GM12878 (cell line): ENCODE data around the gene DNASE2B. TPM values are rescaled to one million over a fixed set of nuclear protein-coding genes. Genes with fewer than 3 reads are reported as not detected.

Experiments used
- ATAC-seq: fragments of 200-7000 bp; cut with Tn5 transposase; 3 replicates; pipeline ENCODE4 v1.9.1; 2020; ENCODE audit warnings: mild to moderate bottlenecking, moderate library complexity
- BruUV-seq: library from RNA; stranded (reverse); fragments of 400-500 nt; replicated peaks from 2 replicates; lab custom pipeline; 2021; lab: Mats Ljungman, UMichigan
- CTCF ChIA-PET: fragments of 300-600 bp; sonication (Branson Sonifier 250); formaldehyde crosslinking; extraction: SDS; loops from one replicate; lab custom pipeline; 2021; ENCODE audit warnings: inconsistent platforms; lab: Yijun Ruan, JAX
- POLR2A ChIA-PET: fragments of 350-600 bp; formaldehyde crosslinking; extraction: SDS; loops from one replicate; lab custom pipeline; 2021; ENCODE audit warnings: inconsistent platforms; lab: Charles Lee
- RAD21 ChIA-PET: fragments of 300-600 bp; sonication (Branson Sonifier 250); formaldehyde crosslinking; loops from one replicate; lab custom pipeline; 2023; ENCODE audit warnings: antibody characterized with exemption; ENCODE audit not compliant: unreplicated experiment; lab: Charles Lee
- SMC1A ChIA-PET: fragments of 300-600 bp; sonication (Branson Sonifier 250); formaldehyde crosslinking; loops from one replicate; lab custom pipeline; 2023; ENCODE audit not compliant: unreplicated experiment, uncharacterized antibody; lab: Charles Lee
- DNase-seq: peaks from one replicate; pipeline ENCODE4 v3.0.0-alpha.2; 2011; ENCODE audit warnings: low read depth, low spot score
- FAIRE-seq: peaks from 3 replicates; lab custom pipeline; 2011; peaks lifted over from hg19 to GRCh38; lab: Jason Lieb, UNC
- H2AFZ ChIP-seq: 2 replicates; pipeline ENCODE4 v1.6.0; 2011; ENCODE audit warnings: low read depth, low read length, control low read depth; ENCODE audit not compliant: control insufficient read depth
- H3K27ac ChIP-seq: 2 replicates; pipeline ENCODE4 v1.5.1; 2011; ENCODE audit warnings: control low read depth; ENCODE audit not compliant: control insufficient read depth, insufficient read depth
- H3K27me3 ChIP-seq, 2 experiments: replicated peaks in 1 of 2; 2 replicates each; pipeline versions ENCODE4 v1.6.0 to v1.6.1; 2011; ENCODE audit warnings: low read length in 1 of 2; ENCODE audit not compliant: control insufficient read depth in 2 of 2, insufficient read depth in 2 of 2
- H3K36me3 ChIP-seq, 2 experiments: 2 replicates each; pipeline ENCODE4 v1.5.1; 2011; ENCODE audit warnings: low read length in 1 of 2; ENCODE audit not compliant: control insufficient read depth in 2 of 2, insufficient read depth in 2 of 2
- H3K4me1 ChIP-seq: 2 replicates; pipeline ENCODE4 v1.6.1; 2011; ENCODE audit warnings: mild to moderate bottlenecking, low read length, moderate library complexity, mixed read lengths; ENCODE audit not compliant: control insufficient read depth, insufficient read depth
- H3K4me2 ChIP-seq: 2 replicates; pipeline ENCODE4 v1.6.0; 2011; ENCODE audit warnings: control low read depth; ENCODE audit not compliant: control insufficient read depth, insufficient read depth
- H3K4me3 ChIP-seq: fragments of 200-600 bp; sonication (generic); 2 replicates; pipeline ENCODE4 v1.5.1; 2016
- H3K79me2 ChIP-seq: 2 replicates; pipeline ENCODE4 v1.6.0; 2011; ENCODE audit warnings: low read length; ENCODE audit not compliant: control insufficient read depth, insufficient read depth
- H3K9ac ChIP-seq: 2 replicates; pipeline ENCODE4 v1.8.0; 2011; ENCODE audit warnings: low read length, control low read depth, mixed read lengths; ENCODE audit not compliant: control insufficient read depth, insufficient read depth
- H3K9me3 ChIP-seq: replicated peaks from 3 replicates; pipeline ENCODE4 v1.5.1; 2011; ENCODE audit warnings: mild to moderate bottlenecking, low read length; ENCODE audit not compliant: control insufficient read depth, insufficient read depth
- H4K20me1 ChIP-seq: 2 replicates; pipeline ENCODE4 v1.6.0; 2011; ENCODE audit not compliant: control insufficient read depth, insufficient read depth
- BCL3 ChIP-seq: IDR thresholded peaks from 2 replicates; pipeline ENCODE4 v1.6.1; 2011; ENCODE audit warnings: borderline replicate concordance, low read depth, mild to moderate bottlenecking, moderate library complexity, low read length; ENCODE audit not compliant: insufficient read depth, poor library complexity, severe bottlenecking
- CBFB ChIP-seq: IDR thresholded peaks from 2 replicates; pipeline ENCODE4 v1.6.1; 2016; ENCODE audit warnings: antibody characterized with exemption, low read depth
- CHD2 ChIP-seq: IDR thresholded peaks from 2 replicates; pipeline ENCODE4 v1.6.1; 2011; ENCODE audit warnings: low read depth, low read length, improper control_type of control experiment, borderline replicate concordance
- NFIC ChIP-seq: IDR thresholded peaks from 2 replicates; pipeline ENCODE4 v1.6.1; 2012; ENCODE audit warnings: low read depth, mild to moderate bottlenecking, inconsistent platforms, low read length, moderate library complexity
- PBX3 ChIP-seq: IDR thresholded peaks from 2 replicates; pipeline ENCODE4 v1.6.1; 2011; ENCODE audit warnings: mild to moderate bottlenecking, low read depth, low read length, moderate library complexity; ENCODE audit not compliant: insufficient replicate concordance
- SMAD1 ChIP-seq: fragments of 450-650 bp; IDR thresholded peaks from 2 replicates; pipeline ENCODE4 v1.6.1; 2018; ENCODE audit warnings: mild to moderate bottlenecking, low read depth; ENCODE audit not compliant: partially characterized antibody
- WGBS: methylation state at CpG from one replicate; pipeline ENCODE4 v1.1.6; 2016; ENCODE audit warnings: low lambda C conversion rate; ENCODE audit not compliant: insufficient replicate concordance, insufficient coverage; ENCODE audit errors: missing lambda C conversion rate; 5-methylcytosine and 5-hydroxymethylcytosine counted together
- in situ Hi-C: fragments of 300-500 bp; cut with MboI; formaldehyde crosslinking; loops from 9 replicates; pipeline ENCODE4 v1.14.3; 2018; ENCODE audit warnings: mixed read lengths
- intact Hi-C: fragments of 100-400 bp; cut with micrococcal nuclease; formaldehyde crosslinking; loops from one replicate; pipeline ENCODE4 v1.14.2; 2022; ENCODE audit not compliant: unreplicated experiment
- polyA plus RNA-seq, 11 experiments: library from polyadenylated mRNA; depleted of rRNA in 4 of 11; unstranded in 6 of 11; stranded (reverse) in 5 of 11; fragments of >200 nt; fragmentation: Nextera tagmentation in 4 of 11; fragmentation: Illumina TruSeq in 1 of 11; extraction: Ambion mirVana in 4 of 11; extraction: Trizol in 1 of 11; gene quantifications; 1 replicate in 1 of 11; 2 replicates in 10 of 11; pipeline versions ENCODE4 v1.2.1 to v1.2.3, GENCODE V29; 2011 to 2016; ENCODE audit warnings: inconsistent platforms in 2 of 11, missing spikeins in 2 of 11, low read depth in 1 of 11
- total RNA-seq, 4 experiments: library from RNA; depleted of rRNA in 3 of 4; stranded (reverse); fragments of >200 nt in 3 of 4; fragmentation: Illumina TruSeq in 1 of 4; extraction: Trizol in 1 of 4; gene quantifications; 2 replicates each; pipeline versions ENCODE4 v1.2.1 to v1.2.3, GENCODE V29; 2013 to 2021

DNASE2B gene
- total and polyA plus RNA-seq, 10 of the 15 experiments (the other 5 are each of a cell fraction or from before 2014, with no cell fraction given), result not detected

GRCh38 chr1:84412316-84412942 lies 14.1 kb downstream of the DNASE2B start:
- WGBS, result 64% methylated on average over 7 of the region's 7 CpGs
- no peaks in the 10 kb centered on the region for H3K79me2 ChIP-seq
- RAD21 ChIA-PET, result no interaction called here
- H3K9me3 ChIP-seq, result no peaks in the 10 kb centered on the region
- POLR2A ChIA-PET, result no interaction called here
- H3K4me3 ChIP-seq, result no peak overlapping the region
- no peak for TF ChIP-seq NFIC
- TF ChIP-seq PBX3, result no peak
- no peak for TF ChIP-seq CHD2
- no peak for TF ChIP-seq SMAD1
- no peak for TF ChIP-seq BCL3
- no peak for TF ChIP-seq CBFB
- FAIRE-seq (no peak), ATAC-seq (no peak), DNase-seq (no peak)
- BruUV-seq, result no TSS peak
- H3K4me2 ChIP-seq, result no peak overlapping the region
- SMC1A ChIA-PET, result interaction anchor here (0.5 to 1.2 kb wide), 3 partner anchors 22 to 277 kb away, joined by 3 to 4 read pairs (median 3); no protein-coding TSS in a partner anchor
- no peak overlapping the region for H2AFZ ChIP-seq
- intact Hi-C loops, result no loop called here
- CTCF ChIA-PET, result interaction anchor here (1.2 kb wide), 1 partner anchor 20 kb away, joined by 4 read pairs; no protein-coding TSS in a partner anchor
- H3K27me3 ChIP-seq, result peaks cover 0 to 3% of the 10 kb centered on the region in 2 experiments; a peak in 1 of 4 replicates
- no peak overlapping the region for H3K9ac ChIP-seq
- in situ Hi-C loops, result no loop called here
- no peaks in the 10 kb centered on the region for H3K36me3 ChIP-seq
- H3K27ac ChIP-seq, result no peak overlapping the region
- no peaks in the 10 kb centered on the region for H4K20me1 ChIP-seq
- no peaks in the 10 kb centered on the region for H3K4me1 ChIP-seq
